Measurements from ENCODE around the gene DHRS11.
A peak's percentile ranks its signal among the peaks of the same experiment; 100 is the strongest.

The DHRS11 gene

GRCh38 chr17:36614081-36614480, 22.4 kb downstream of the DHRS11 start:
- no peak for DNase-seq (ENCODE audit: low read depth)

GRCh38 chr17:36614933-36615332, 23.3 kb downstream of the DHRS11 start:
- DNase-seq (ENCODE audit: low read depth): no peak

- no peak for DNase-seq (ENCODE audit: low read depth)
Observed at GRCh38 chr17:36616061-36617029, 24.7 kb downstream of the DHRS11 start.

- DNase-seq (ENCODE audit: low read depth): no peak
Observed at GRCh38 chr17:36617773-36618172, 26.1 kb downstream of the DHRS11 start.

GRCh38 chr17:36623281-36623680, 31.6 kb downstream of the DHRS11 start:
- DNase-seq (ENCODE audit: low read depth): no peak

GRCh38 chr17:36625188-36625587, 33.5 kb downstream of the DHRS11 start:
- no peak for DNase-seq (ENCODE audit: low read depth)

GRCh38 chr17:36627101-36627500, 35.4 kb downstream of the DHRS11 start:
- DNase-seq (ENCODE audit: low read depth): no peak

GRCh38 chr17:36628576-36628975, 36.9 kb downstream of the DHRS11 start:
- no peak for DNase-seq (ENCODE audit: low read depth)

- peak; percentile 76 for DNase-seq (ENCODE audit: low read depth)
Observed at GRCh38 chr17:36629252-36629847, 37.7 kb downstream of the DHRS11 start.

- DNase-seq (ENCODE audit: low read depth): no peak
Observed at GRCh38 chr17:36629970-36630502, 38.4 kb downstream of the DHRS11 start.

GRCh38 chr17:36631022-36631421, 39.3 kb downstream of the DHRS11 start:
- no peak for DNase-seq (ENCODE audit: low read depth)

GRCh38 chr17:36632916-36633771, 41.5 kb downstream of the DHRS11 start:
- DNase-seq (ENCODE audit: low read depth): no peak

- DNase-seq (ENCODE audit: low read depth): no peak
Observed at GRCh38 chr17:36640346-36640745, 48.7 kb downstream of the DHRS11 start.

- no peak for DNase-seq (ENCODE audit: low read depth)
Observed at GRCh38 chr17:36640836-36641235, 49.2 kb downstream of the DHRS11 start.

- no peak for DNase-seq (ENCODE audit: low read depth)
Observed at GRCh38 chr17:36641331-36641876, 49.7 kb downstream of the DHRS11 start.

GRCh38 chr17:36641877-36642845, 50.5 kb downstream of the DHRS11 start:
- no peak for DNase-seq (ENCODE audit: low read depth)

- no peak for DNase-seq (ENCODE audit: low read depth)
Observed at GRCh38 chr17:36643086-36643685, 51.5 kb downstream of the DHRS11 start.

GRCh38 chr17:36645422-36645821, 53.7 kb downstream of the DHRS11 start:
- no peak for DNase-seq (ENCODE audit: low read depth)

- no peak for DNase-seq (ENCODE audit: low read depth)
Observed at GRCh38 chr17:36647636-36648035, 56.0 kb downstream of the DHRS11 start.

- no peak for DNase-seq (ENCODE audit: low read depth)
Observed at GRCh38 chr17:36650096-36650775, 58.6 kb downstream of the DHRS11 start.

Measured in activated T-cell treated with anti-CD3 and anti-CD28 coated beads for 24 hours (primary cell).